DOHH2 (cell line): Measurements from ENCODE around the gene KDM1B.
"Not testable (repeated sequence)": the region's sequence is repeated elsewhere in the genome, so short reads cannot be mapped to it uniquely, and the experiment has no call there.

Source experiments
- CTCF ChIP-seq: fragments of 200-600 bp; sonication (generic); IDR thresholded peaks from one replicate; pipeline ENCODE4 v1.5.1; 2014; ENCODE audit warnings: antibody characterized with exemption, mild to moderate bottlenecking, low read depth, low read length; ENCODE audit not compliant: poor library complexity, severe bottlenecking
- EZH2phosphoT487 ChIP-seq: fragments of 200-600 bp; sonication (generic); IDR thresholded peaks from 2 replicates; pipeline ENCODE4 v1.6.1; 2017; ENCODE audit warnings: borderline replicate concordance, mild to moderate bottlenecking, antibody characterized with exemption, low read length, moderate library complexity, mixed read lengths

DNA sequence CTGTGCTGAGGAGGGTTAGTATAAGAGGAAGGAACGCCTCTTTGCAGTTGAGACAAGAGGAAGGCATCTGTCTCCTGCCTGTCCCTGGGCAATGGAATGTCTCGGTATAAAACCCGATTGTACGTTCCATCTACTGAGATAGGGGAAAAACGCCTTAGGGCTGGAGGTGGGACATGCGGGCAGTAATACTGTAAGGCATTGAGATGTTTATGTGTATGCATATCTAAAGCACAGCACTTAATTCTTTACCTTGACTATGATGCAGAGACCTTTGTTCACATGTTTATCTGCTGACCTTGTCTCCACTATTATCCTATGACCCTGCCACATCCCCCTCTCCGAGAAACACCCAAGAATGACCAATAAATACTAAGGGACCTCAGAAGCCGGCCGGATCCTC is 71.9 kb downstream of the KDM1B start:
- not testable (repeated sequence) for TF ChIP-seq CTCF, EZH2phosphoT487
